Kidney (tissue), 14 donors: ENCODE results near the gene TPRG1. TPM values are rescaled to one million over a fixed set of nuclear protein-coding genes. Genes with fewer than 3 reads are reported as not detected.

Experiments used
- DNase-seq, 5 donors: peaks; one replicate each; pipeline ENCODE4 v3.0.0-alpha.2; 2013 to 2020
- FAIRE-seq: peaks from 2 replicates; lab custom pipeline; 2012; peaks lifted over from hg19 to GRCh38; lab: Jason Lieb, UNC
- H3K27ac ChIP-seq, 2 donors: one replicate each; pipeline ENCODE4 v1.7.0; 2013; ENCODE audit warnings: low read depth in 2 of 2, low read length in 2 of 2, inconsistent platforms in 1 of 2
- H3K27me3 ChIP-seq: one replicate; pipeline ENCODE4 v1.7.1; 2013; ENCODE audit warnings: low read length, inconsistent platforms; ENCODE audit not compliant: control insufficient read depth, insufficient read depth
- H3K36me3 ChIP-seq, 3 donors: one replicate each; pipeline versions ENCODE4 v1.7.0 to v1.7.1; 2013; ENCODE audit warnings: low read length in 3 of 3, control low read depth in 1 of 3, inconsistent platforms in 1 of 3; ENCODE audit not compliant: insufficient read depth in 3 of 3, control insufficient read depth in 2 of 3
- H3K4me1 ChIP-seq, 3 donors: one replicate each; pipeline versions ENCODE4 v1.7.0 to v1.7.1; 2013; ENCODE audit warnings: low read length in 3 of 3, inconsistent platforms in 1 of 3, low read depth in 1 of 3; ENCODE audit not compliant: control insufficient read depth in 2 of 3, insufficient read depth in 2 of 3
- H3K4me3 ChIP-seq, 3 donors: one replicate each; pipeline versions ENCODE4 v1.7.0 to v1.8.1; 2013; ENCODE audit warnings: low read length in 3 of 3, control low read depth in 1 of 3, inconsistent platforms in 1 of 3
- H3K9ac ChIP-seq, 3 donors: one replicate each; pipeline versions ENCODE4 v1.7.0 to v1.7.1; 2013; ENCODE audit warnings: low read length in 3 of 3, control low read depth in 1 of 3, inconsistent platforms in 1 of 3
- H3K9me3 ChIP-seq, 3 donors: one replicate each; pipeline versions ENCODE4 v1.7.0 to v1.7.1; 2013; ENCODE audit warnings: low read length in 3 of 3, control low read depth in 1 of 3, inconsistent platforms in 1 of 3; ENCODE audit not compliant: control insufficient read depth in 2 of 3, insufficient read depth in 1 of 3
- CTCF ChIP-seq: IDR thresholded peaks from 3 replicates; pipeline ENCODE4 v1.5.1; 2012; ENCODE audit warnings: mild to moderate bottlenecking, moderate library complexity, borderline replicate concordance; ENCODE audit not compliant: insufficient read depth; ENCODE audit errors: extremely low read depth
- intact Hi-C: fragments of 100-400 bp; cut with DNase I; formaldehyde crosslinking; loops from one replicate; pipeline ENCODE4 v1.11.1; 2022
- polyA plus RNA-seq: library from polyadenylated mRNA; stranded (reverse); fragments of 350-450 nt; fragmentation: Illumina TruSeq; extraction: RNeasy Lipid Tissue Mini Kit (QIAGEN cat#74804); gene quantifications from one replicate; pipeline ENCODE4 v1.2.3, GENCODE V29; 2014; ENCODE audit warnings: low read depth, low replicate concordance; ENCODE audit not compliant: insufficient read depth
- total RNA-seq: library from RNA; stranded (reverse); fragmentation: NEBNext Ultra II Directional; extraction: Animal tissue kit (Norgen Biotek cat#: 25700); gene quantifications from one replicate; pipeline ENCODE4 v1.2.1, GENCODE V29; 2021
- donor health status: control.
- donor health status: control.
- donor health status: control.
- donor health status: control.
- donor health status: control.
- donor health status: DM: yes; HTN: yes; CAD: no.
- donor health status: Normal renal cell carcinoma (clear cell type).

The TPRG1 gene
- total and polyA plus RNA-seq, 2 donors from 2014 or later, result 0.37 to 2.7 TPM

DNA sequence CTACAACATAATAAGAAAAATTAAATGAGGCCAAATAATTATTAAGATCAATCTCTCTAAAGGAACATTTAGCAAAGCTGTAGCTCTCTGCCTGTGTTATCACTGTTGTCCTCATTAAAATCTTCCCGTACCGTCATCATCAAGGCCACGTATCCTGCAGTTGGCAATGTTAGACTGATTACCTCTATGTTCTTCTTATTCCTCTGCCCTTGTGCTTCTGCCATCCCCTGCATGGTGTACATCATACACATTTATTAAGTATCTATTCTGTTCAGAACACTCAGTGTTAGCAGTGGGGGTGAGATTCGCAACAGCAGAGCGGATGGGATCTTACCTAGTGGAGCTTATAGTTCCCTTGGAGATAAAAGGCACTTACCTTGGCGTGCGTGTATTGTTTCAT is 12.8 kb downstream of the TPRG1 start:
- no peak for FAIRE-seq

DNA sequence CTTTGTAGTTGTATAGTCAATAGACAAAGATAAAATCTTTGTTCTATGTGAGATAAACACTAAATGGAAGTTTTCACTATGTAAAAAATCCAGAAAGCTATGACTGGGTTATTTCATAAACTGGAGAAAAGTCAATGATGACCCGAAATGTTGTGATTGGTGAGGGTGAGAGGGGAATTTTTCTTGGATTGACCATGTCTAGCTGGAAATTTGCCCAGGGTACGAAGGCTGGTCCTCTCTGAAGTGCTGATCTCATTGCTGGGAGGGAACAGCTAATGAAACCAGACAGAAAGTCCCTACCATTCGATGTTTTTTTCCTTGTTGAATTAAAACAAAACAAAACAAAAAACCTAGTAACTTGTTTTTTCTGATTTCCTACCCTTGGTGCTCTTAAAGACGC is 14.3 kb downstream of the TPRG1 start:
- DNase-seq, result no peak
- intact Hi-C loops, result no loop called here
- Histone ChIP-seq H3K27ac (no peak overlapping the region), H3K27me3 (no peaks in the 10 kb centered on the region), H3K9me3 (no peaks in the 10 kb centered on the region), H3K4me1 (no peaks in the 10 kb centered on the region), H3K9ac (no peak overlapping the region), H3K4me3 (no peak overlapping the region), H3K36me3 (no peaks in the 10 kb centered on the region)
- no peak for TF ChIP-seq CTCF
- no peak for FAIRE-seq

More for the DNA sequence above, 12.8 kb downstream of the TPRG1 start:
- TF ChIP-seq CTCF, result no peak
- Histone ChIP-seq H3K27me3 (no peaks in the 10 kb centered on the region), H3K36me3 (no peaks in the 10 kb centered on the region), H3K9me3 (no peaks in the 10 kb centered on the region), H3K4me1 (no peaks in the 10 kb centered on the region), H3K9ac (no peak overlapping the region), H3K27ac (no peak overlapping the region), H3K4me3 (no peak overlapping the region)
- intact Hi-C loops, result no loop called here
- DNase-seq, result no peak

- intact Hi-C loops, result no loop called here
- no peak overlapping the region for H3K27ac ChIP-seq
- H3K4me3 ChIP-seq, result no peak overlapping the region
- no peak overlapping the region for H3K9ac ChIP-seq
- peak in 2 of 5 donors; percentile 12 to 14 for DNase-seq
- H3K36me3 ChIP-seq, result no peaks in the 10 kb centered on the region
- peaks cover 0 to 10% (median 5%) of the 10 kb centered on the region in 3 donors for H3K9me3 ChIP-seq
- no peaks in the 10 kb centered on the region for H3K27me3 ChIP-seq
- no peak for FAIRE-seq
- H3K4me1 ChIP-seq, result no peaks in the 10 kb centered on the region
- no peak for TF ChIP-seq CTCF
Observed at GRCh38 chr3:189188466-189188865, 16.7 kb downstream of the TPRG1 start.

GRCh38 chr3:189192725-189193124 is 21.0 kb downstream of the TPRG1 start:
- intact Hi-C loops, result no loop called here
- Histone ChIP-seq H3K27ac (no peak overlapping the region), H3K9me3 (peaks cover 0 to 12% (median 12%) of the 10 kb centered on the region in 3 donors), H3K9ac (no peak overlapping the region), H3K27me3 (no peaks in the 10 kb centered on the region), H3K4me1 (no peaks in the 10 kb centered on the region), H3K36me3 (no peaks in the 10 kb centered on the region), H3K4me3 (no peak overlapping the region)
- no peak for TF ChIP-seq CTCF
- FAIRE-seq (no peak), DNase-seq (no peak)
